ENCODE measurements around the gene C2orf80. TPM values are rescaled to one million over a fixed set of nuclear protein-coding genes. Genes with fewer than 3 reads are reported as not detected.
A peak's percentile ranks its signal among the peaks of the same experiment; 100 is the strongest.

The C2orf80 gene
- total and polyA plus RNA-seq, 9 of the 15 experiments (the other 6 are each of a cell fraction or from before 2014, with no cell fraction given), result not detected

DNA sequence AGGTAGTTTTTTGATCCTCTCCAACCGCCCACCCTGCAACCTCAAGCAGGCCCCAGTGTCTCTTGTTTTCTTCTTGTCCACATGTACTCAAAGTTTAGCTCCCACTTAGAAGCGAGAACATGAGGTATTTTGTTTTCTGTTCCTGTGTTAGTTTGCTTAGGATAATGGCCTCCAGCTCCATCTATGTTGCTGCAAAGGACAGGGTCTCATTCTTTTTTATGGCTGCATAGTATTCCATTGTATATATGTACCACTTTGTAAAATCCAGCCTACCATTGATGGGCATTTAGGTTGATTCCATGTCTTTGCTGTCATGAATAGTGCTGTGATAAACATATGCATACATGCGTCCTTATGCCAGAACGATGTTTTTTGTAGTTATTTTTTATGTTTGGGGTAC lies 62.7 kb downstream of the C2orf80 start:
- 19% methylated on average over 4 of the region's 4 CpGs for WGBS (ENCODE audit: insufficient coverage, low coverage, missing lambda C conversion rate)
- no TSS peak for BruUV-seq (replicated peaks)

DNA sequence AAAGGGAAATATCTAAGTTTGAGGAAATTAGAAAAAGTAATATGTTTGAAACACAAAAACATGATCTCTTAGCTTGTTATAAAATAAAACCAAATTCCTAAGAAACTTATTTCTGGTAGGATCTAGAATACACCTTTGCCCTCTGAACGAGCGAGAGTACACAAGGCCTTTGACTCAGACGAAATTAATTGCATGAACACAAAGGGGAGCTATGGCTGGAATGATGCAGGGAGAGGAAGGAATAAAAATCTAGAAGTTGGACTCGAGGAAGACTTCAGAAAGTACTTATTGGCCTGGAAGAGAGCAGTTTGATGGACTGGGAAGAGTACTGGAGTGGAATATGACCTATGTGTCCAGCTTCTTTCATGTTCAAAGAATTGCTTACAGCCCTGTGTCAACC lies 64.6 kb downstream of the C2orf80 start:
- in situ Hi-C loops (cut with MboI) (no loop called here), intact Hi-C loops (cut with micrococcal nuclease) (no loop called here)
- H3K4me1 ChIP-seq (replicated peaks in 1 of 2; ENCODE audit: control insufficient read depth in 2 of 2, insufficient read depth in 2 of 2, low read length in 2 of 2), result no peaks in the 10 kb centered on the region; a peak in 1 of 5 replicates
- H3K79me2 ChIP-seq (ENCODE audit: control insufficient read depth, insufficient read depth, low read length), result no peaks in the 10 kb centered on the region
- WGBS (ENCODE audit: insufficient coverage, low coverage, missing lambda C conversion rate), result 27% methylated on average over 4 of the region's 4 CpGs
- no peak for DNase-seq (ENCODE audit: extremely low read depth in 1 of 4, low spot score in 3 of 4)
- H2AFZ ChIP-seq (ENCODE audit: low read depth, low read length), result no peak overlapping the region
- no peaks in the 10 kb centered on the region for H3K9me1 ChIP-seq (ENCODE audit: control insufficient read depth, insufficient read depth, low read length)
- no peaks in the 10 kb centered on the region; a peak in 1 of 5 replicates for H3K27me3 ChIP-seq (ENCODE audit: control insufficient read depth in 2 of 2, insufficient read depth in 2 of 2, low read length in 2 of 2)
- no peak overlapping the region for H3K9ac ChIP-seq (ENCODE audit: insufficient read depth in 1 of 2, low read depth in 2 of 2, low read length in 2 of 2)
- no peaks in the 10 kb centered on the region for H4K20me1 ChIP-seq (replicated peaks; ENCODE audit: control insufficient read depth, insufficient read depth, low read length)
- no peak overlapping the region for H3K4me2 ChIP-seq (ENCODE audit: insufficient read depth, low read length)
- BruUV-seq (replicated peaks), result no TSS peak
- no peaks in the 10 kb centered on the region for H3K36me3 ChIP-seq (ENCODE audit: control insufficient read depth, insufficient read depth, low read length)
- no peak for ATAC-seq
- FAIRE-seq, result no peak
- H3K27ac ChIP-seq (ENCODE audit: extremely low read depth, low read depth, low read length), result no peak overlapping the region
- ChIA-PET CTCF (ENCODE audit: low intra/inter-chr PET ratio) (no interaction called here), POLR2A (no interaction called here)
- no peak overlapping the region for H3K4me3 ChIP-seq
- H3K9me3 ChIP-seq (replicated peaks; ENCODE audit: control insufficient read depth, insufficient read depth, low read depth, low read length), result no peaks in the 10 kb centered on the region
- TF ChIP-seq CAMTA2 (CRISPR knock-in tag; conservative IDR thresholded peaks at IDR 0.05) (no peak), FOXK1 (CRISPR knock-in tag; IDR thresholded peaks at IDR 0.05; ENCODE audit: borderline replicate concordance) (no peak), SAP30 (IDR thresholded peaks at IDR 0.05; ENCODE audit: borderline replicate concordance, insufficient read depth, low read depth, low read length, poor library complexity, severe bottlenecking) (no peak), HMG20B (CRISPR knock-in tag; IDR thresholded peaks at IDR 0.05) (no peak), HCFC1 (IDR thresholded peaks at IDR 0.05; ENCODE audit: low read depth, low read length) (no peak), FOXJ3 (CRISPR knock-in tag; IDR thresholded peaks at IDR 0.05) (no peak), NCOA2 (IDR thresholded peaks at IDR 0.05; ENCODE audit: partially characterized antibody in 2 of 2) (no peak), SAFB (IDR thresholded peaks at IDR 0.05; ENCODE audit: borderline replicate concordance, low read depth, low read length) (no peak), STAG1 (CRISPR knock-in tag; IDR thresholded peaks at IDR 0.05; ENCODE audit: borderline replicate concordance) (no peak)
- TF ChIP-seq, protein P1, sequence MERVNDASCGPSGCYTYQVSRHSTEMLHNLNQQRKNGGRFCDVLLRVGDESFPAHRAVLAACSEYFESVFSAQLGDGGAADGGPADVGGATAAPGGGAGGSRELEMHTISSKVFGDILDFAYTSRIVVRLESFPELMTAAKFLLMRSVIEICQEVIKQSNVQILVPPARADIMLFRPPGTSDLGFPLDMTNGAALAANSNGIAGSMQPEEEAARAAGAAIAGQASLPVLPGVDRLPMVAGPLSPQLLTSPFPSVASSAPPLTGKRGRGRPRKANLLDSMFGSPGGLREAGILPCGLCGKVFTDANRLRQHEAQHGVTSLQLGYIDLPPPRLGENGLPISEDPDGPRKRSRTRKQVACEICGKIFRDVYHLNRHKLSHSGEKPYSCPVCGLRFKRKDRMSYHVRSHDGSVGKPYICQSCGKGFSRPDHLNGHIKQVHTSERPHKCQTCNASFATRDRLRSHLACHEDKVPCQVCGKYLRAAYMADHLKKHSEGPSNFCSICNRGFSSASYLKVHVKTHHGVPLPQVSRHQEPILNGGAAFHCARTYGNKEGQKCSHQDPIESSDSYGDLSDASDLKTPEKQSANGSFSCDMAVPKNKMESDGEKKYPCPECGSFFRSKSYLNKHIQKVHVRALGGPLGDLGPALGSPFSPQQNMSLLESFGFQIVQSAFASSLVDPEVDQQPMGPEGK (CRISPR knock-in tag; IDR thresholded peaks at IDR 0.05; ENCODE audit: borderline replicate concordance), result no peak

More for the DNA sequence above, 62.7 kb downstream of the C2orf80 start:
- intact Hi-C loops (cut with micrococcal nuclease), result no loop called here
- Histone ChIP-seq H4K20me1 (replicated peaks; ENCODE audit: control insufficient read depth, insufficient read depth, low read length) (no peaks in the 10 kb centered on the region), H2AFZ (ENCODE audit: low read depth, low read length) (no peak overlapping the region), H3K4me3 (no peak overlapping the region), H3K9me3 (replicated peaks; ENCODE audit: control insufficient read depth, insufficient read depth, low read depth, low read length) (no peaks in the 10 kb centered on the region), H3K27me3 (ENCODE audit: control insufficient read depth in 2 of 2, insufficient read depth in 2 of 2, low read length in 2 of 2) (no peaks in the 10 kb centered on the region; a peak in 1 of 5 replicates), H3K9me1 (ENCODE audit: control insufficient read depth, insufficient read depth, low read length) (no peaks in the 10 kb centered on the region), H3K27ac (ENCODE audit: extremely low read depth, low read depth, low read length) (no peak overlapping the region), H3K9ac (ENCODE audit: insufficient read depth in 1 of 2, low read depth in 2 of 2, low read length in 2 of 2) (no peak overlapping the region), H3K36me3 (ENCODE audit: control insufficient read depth, insufficient read depth, low read length) (no peaks in the 10 kb centered on the region), H3K4me1 (replicated peaks in 1 of 2; ENCODE audit: control insufficient read depth in 2 of 2, insufficient read depth in 2 of 2, low read length in 2 of 2) (no peaks in the 10 kb centered on the region; a peak in 1 of 5 replicates), H3K4me2 (ENCODE audit: insufficient read depth, low read length) (no peak overlapping the region), H3K79me2 (ENCODE audit: control insufficient read depth, insufficient read depth, low read length) (no peaks in the 10 kb centered on the region)
- DNase-seq (ENCODE audit: extremely low read depth in 1 of 4, low spot score in 3 of 4), result no peak
- no peak for FAIRE-seq
- ChIA-PET CTCF (ENCODE audit: low intra/inter-chr PET ratio) (no interaction called here), POLR2A (no interaction called here)
- no peak for ATAC-seq
- TF ChIP-seq TSC22D4 (tag; IDR thresholded peaks at IDR 0.05) (no peak), ZNF146 (CRISPR knock-in tag; IDR thresholded peaks at IDR 0.05; ENCODE audit: unreplicated experiment) (peak; percentile 65), ZNF639 (CRISPR knock-in tag; conservative IDR thresholded peaks at IDR 0.05 in 1 of 2, IDR thresholded peaks at IDR 0.05 in 1 of 2) (no peak)
- in situ Hi-C loops (cut with MboI), result no loop called here

Measured in K562 (cell line).